Stimulated activated naive B cell treated with anti-CD40 and anti-IgM and Interleukin-4, amounts not matched to agents 10 μg/mL and 1 μg/mL and 100 μg/mL, for 72 hours (primary cell): Measurements from ENCODE around the gene GFRA1.
"Not testable (repeated sequence)": the region's sequence is repeated elsewhere in the genome, so short reads cannot be mapped to it uniquely, and the experiment has no call there.

Experiments used
- ATAC-seq, 2 donors: fragments of 150-1000 bp; cut with Tn5 transposase; replicated peaks; 2 replicates each; pipeline ENCODE4 v1.10.0; 2021; ENCODE audit warnings: moderate library complexity in 1 of 2
- DNase-seq: peaks from one replicate; pipeline ENCODE4 v3.0.0; 2021
- H3K27ac Mint-ChIP-seq: one replicate; pipeline ENCODE4 v1.8.0; 2022; ENCODE audit warnings: mild to moderate bottlenecking, mixed read lengths
- H3K27me3 Mint-ChIP-seq, 2 donors: one replicate each; pipeline ENCODE4 v1.8.0; 2022; ENCODE audit warnings: mixed read lengths in 2 of 2
- H3K36me3 Mint-ChIP-seq, 2 donors: one replicate each; pipeline ENCODE4 v1.8.0; 2022; ENCODE audit warnings: mixed read lengths in 2 of 2, mild to moderate bottlenecking in 1 of 2
- H3K4me1 Mint-ChIP-seq, 2 donors: one replicate each; pipeline ENCODE4 v1.8.0; 2022; ENCODE audit warnings: mixed read lengths in 2 of 2, mild to moderate bottlenecking in 1 of 2
- H3K4me3 Mint-ChIP-seq, 2 donors: one replicate each; pipeline ENCODE4 v1.8.0; 2022; ENCODE audit warnings: mild to moderate bottlenecking in 2 of 2, mixed read lengths in 2 of 2, moderate library complexity in 1 of 2
- H3K9me3 Mint-ChIP-seq, 2 donors: one replicate each; pipeline ENCODE4 v1.8.0; 2022; ENCODE audit warnings: mixed read lengths in 2 of 2, mild to moderate bottlenecking in 1 of 2

Gene GFRA1

GRCh38 chr10:116053910-116054309, 219.1 kb downstream of the GFRA1 start:
- peaks cover 7% of the 10 kb centered on the region in 2 donors for H3K9me3 Mint-ChIP-seq
- H3K36me3 Mint-ChIP-seq: no peaks in the 10 kb centered on the region
- ATAC-seq (no peak), DNase-seq (no peak)
- H3K4me3 Mint-ChIP-seq: no peak overlapping the region
- H3K4me1 Mint-ChIP-seq: no peaks in the 10 kb centered on the region
- no peaks in the 10 kb centered on the region for H3K27me3 Mint-ChIP-seq
- H3K27ac Mint-ChIP-seq: no peak overlapping the region

- not testable (repeated sequence) for H3K27me3 Mint-ChIP-seq
These were observed 219.8 kb downstream of the GFRA1 start for GRCh38 chr10:116053009-116053730.

GRCh38 chr10:116052522-116052921, 220.5 kb downstream of the GFRA1 start:
- not testable (repeated sequence) for ATAC-seq, DNase-seq, H3K27ac Mint-ChIP-seq, H3K4me1 Mint-ChIP-seq, H3K9me3 Mint-ChIP-seq, H3K4me3 Mint-ChIP-seq, H3K27me3 Mint-ChIP-seq, H3K36me3 Mint-ChIP-seq

More at GRCh38 chr10:116053009-116053730, 219.8 kb downstream of the GFRA1 start:
- not testable (repeated sequence) for H3K9me3 Mint-ChIP-seq, DNase-seq, ATAC-seq, H3K4me1 Mint-ChIP-seq, H3K4me3 Mint-ChIP-seq, H3K27ac Mint-ChIP-seq, H3K36me3 Mint-ChIP-seq

GRCh38 chr10:116049974-116050304, 223.1 kb downstream of the GFRA1 start:
- DNase-seq (no peak), ATAC-seq (no peak)
- Mint-ChIP-seq H3K9me3 (peaks cover 7% of the 10 kb centered on the region in 2 donors), H3K4me3 (no peak overlapping the region), H3K4me1 (no peaks in the 10 kb centered on the region), H3K27me3 (no peaks in the 10 kb centered on the region), H3K36me3 (no peaks in the 10 kb centered on the region), H3K27ac (no peak overlapping the region)

- Mint-ChIP-seq H3K9me3 (peaks cover 7% of the 10 kb centered on the region in 2 donors), H3K27ac (no peak overlapping the region), H3K36me3 (no peaks in the 10 kb centered on the region), H3K27me3 (no peaks in the 10 kb centered on the region), H3K4me1 (no peaks in the 10 kb centered on the region), H3K4me3 (no peak overlapping the region)
- no peak for DNase-seq
- no peak for ATAC-seq
These were observed 223.6 kb downstream of the GFRA1 start for GRCh38 chr10:116049158-116049973.

GRCh38 chr10:116045366-116046356, 227.3 kb downstream of the GFRA1 start:
- ATAC-seq: no peak
- Mint-ChIP-seq H3K9me3 (peaks cover 9 to 10% of the 10 kb centered on the region in 2 donors), H3K36me3 (no peaks in the 10 kb centered on the region), H3K27ac (no peak overlapping the region), H3K27me3 (peaks cover 0 to 5% of the 10 kb centered on the region in 2 donors), H3K4me3 (no peak overlapping the region), H3K4me1 (no peaks in the 10 kb centered on the region)
- no peak for DNase-seq

- Mint-ChIP-seq H3K27ac (no peak overlapping the region), H3K9me3 (peaks cover 9% of the 10 kb centered on the region in 2 donors), H3K4me1 (no peaks in the 10 kb centered on the region), H3K36me3 (no peaks in the 10 kb centered on the region), H3K27me3 (peaks cover 0 to 5% of the 10 kb centered on the region in 2 donors), H3K4me3 (no peak overlapping the region)
- no peak for DNase-seq
- ATAC-seq: no peak
These were observed 228.2 kb downstream of the GFRA1 start for GRCh38 chr10:116044801-116045248.

GRCh38 chr10:116043861-116044260, 229.1 kb downstream of the GFRA1 start:
- Mint-ChIP-seq H3K9me3 (peaks cover 4 to 5% of the 10 kb centered on the region in 2 donors), H3K4me3 (no peak overlapping the region), H3K27me3 (peaks cover 0 to 5% of the 10 kb centered on the region in 2 donors), H3K4me1 (no peaks in the 10 kb centered on the region), H3K27ac (no peak overlapping the region), H3K36me3 (no peaks in the 10 kb centered on the region)
- DNase-seq (no peak), ATAC-seq (no peak)

- H3K36me3 Mint-ChIP-seq: no peaks in the 10 kb centered on the region
- H3K27me3 Mint-ChIP-seq: peaks cover 0 to 5% of the 10 kb centered on the region in 2 donors
- no peak overlapping the region for H3K4me3 Mint-ChIP-seq
- ATAC-seq (no peak), DNase-seq (no peak)
- H3K4me1 Mint-ChIP-seq: no peaks in the 10 kb centered on the region
- H3K27ac Mint-ChIP-seq: no peak overlapping the region
- peaks cover 4 to 6% of the 10 kb centered on the region in 2 donors for H3K9me3 Mint-ChIP-seq
These were observed 229.7 kb downstream of the GFRA1 start for GRCh38 chr10:116043304-116043703.

GRCh38 chr10:116041948-116042347, 231.1 kb downstream of the GFRA1 start:
- Mint-ChIP-seq H3K27me3 (peaks cover 0 to 5% of the 10 kb centered on the region in 2 donors), H3K36me3 (no peaks in the 10 kb centered on the region), H3K9me3 (peaks cover 4 to 8% of the 10 kb centered on the region in 2 donors), H3K4me1 (no peaks in the 10 kb centered on the region), H3K27ac (no peak overlapping the region), H3K4me3 (no peak overlapping the region)
- no peak for DNase-seq
- ATAC-seq: no peak

GRCh38 chr10:116039612-116040011, 233.4 kb downstream of the GFRA1 start:
- ATAC-seq (no peak), DNase-seq (no peak)
- Mint-ChIP-seq H3K9me3 (peaks cover 4 to 11% of the 10 kb centered on the region in 2 donors), H3K27me3 (peaks cover 0 to 5% of the 10 kb centered on the region in 2 donors), H3K36me3 (no peaks in the 10 kb centered on the region), H3K4me3 (no peak overlapping the region), H3K27ac (no peak overlapping the region), H3K4me1 (no peaks in the 10 kb centered on the region)

GRCh38 chr10:116038259-116038658, 234.7 kb downstream of the GFRA1 start:
- peaks cover 10 to 11% of the 10 kb centered on the region in 2 donors for H3K9me3 Mint-ChIP-seq
- H3K36me3 Mint-ChIP-seq: no peaks in the 10 kb centered on the region
- H3K27me3 Mint-ChIP-seq: no peaks in the 10 kb centered on the region
- H3K4me3 Mint-ChIP-seq: no peak overlapping the region
- H3K27ac Mint-ChIP-seq: no peak overlapping the region
- DNase-seq (no peak), ATAC-seq (no peak)
- H3K4me1 Mint-ChIP-seq: no peaks in the 10 kb centered on the region

GRCh38 chr10:116035406-116035805, 237.6 kb downstream of the GFRA1 start:
- not testable (repeated sequence) for DNase-seq, H3K27ac Mint-ChIP-seq, H3K4me3 Mint-ChIP-seq, ATAC-seq, H3K36me3 Mint-ChIP-seq, H3K27me3 Mint-ChIP-seq, H3K4me1 Mint-ChIP-seq
- H3K9me3 Mint-ChIP-seq: peaks cover 13 to 17% of the 10 kb centered on the region in 2 donors

GRCh38 chr10:116030576-116030975, 242.4 kb downstream of the GFRA1 start:
- Mint-ChIP-seq H3K9me3 (peaks cover 13 to 17% of the 10 kb centered on the region in 2 donors), H3K4me3 (no peak overlapping the region), H3K27ac (no peak overlapping the region), H3K27me3 (no peaks in the 10 kb centered on the region), H3K36me3 (no peaks in the 10 kb centered on the region), H3K4me1 (no peaks in the 10 kb centered on the region)
- ATAC-seq (no peak), DNase-seq (no peak)
